ENCODE data around the gene FARP2.
"Not testable (repeated sequence)": the region's sequence is repeated elsewhere in the genome, so short reads cannot be mapped to it uniquely, and the experiment has no call there.

FARP2 gene

DNA sequence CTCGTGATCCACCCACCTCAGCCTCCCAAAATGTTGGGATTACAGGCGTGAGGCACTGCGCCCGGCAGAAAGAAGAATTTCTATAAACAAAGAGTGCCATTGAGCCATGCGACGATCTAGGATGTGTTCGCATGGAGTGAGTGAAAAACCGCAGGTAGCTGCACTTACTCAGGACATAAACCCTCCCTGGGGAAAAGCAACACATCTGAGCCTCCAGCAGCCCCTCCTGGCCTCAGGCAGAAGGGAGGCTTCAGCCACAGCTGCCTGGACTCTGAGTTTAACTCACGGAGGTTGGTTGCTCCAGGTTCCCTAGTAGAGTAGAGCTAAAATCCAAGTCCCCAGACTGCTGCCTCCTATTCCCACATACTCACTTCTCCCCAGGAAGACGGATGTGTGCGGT, 163.6 kb downstream of the FARP2 start:
- DNase-seq (ENCODE audit: low read depth in 3 of 3, low spot score in 1 of 3) = no peak

DNA sequence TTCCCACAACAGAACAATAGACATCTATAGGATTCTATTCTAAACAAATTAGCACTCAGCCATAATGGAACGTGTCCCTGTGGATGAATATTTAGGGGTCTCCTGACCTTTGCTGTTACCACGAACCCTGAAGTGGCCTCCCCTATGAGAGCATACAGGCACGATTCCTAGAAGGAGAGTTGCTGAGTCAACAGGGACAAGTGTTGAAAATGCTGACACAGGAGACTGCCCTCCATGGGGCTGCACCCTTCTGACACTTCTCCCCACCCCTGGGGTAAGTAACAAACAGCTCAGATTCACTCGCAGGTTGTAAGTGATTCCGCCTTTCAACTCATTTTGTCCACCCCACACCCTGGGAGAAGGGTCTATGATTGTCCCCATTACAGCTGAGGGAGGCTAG, 166.4 kb downstream of the FARP2 start:
- DNase-seq (ENCODE audit: low read depth in 3 of 3, low spot score in 1 of 3) = no peak

DNA sequence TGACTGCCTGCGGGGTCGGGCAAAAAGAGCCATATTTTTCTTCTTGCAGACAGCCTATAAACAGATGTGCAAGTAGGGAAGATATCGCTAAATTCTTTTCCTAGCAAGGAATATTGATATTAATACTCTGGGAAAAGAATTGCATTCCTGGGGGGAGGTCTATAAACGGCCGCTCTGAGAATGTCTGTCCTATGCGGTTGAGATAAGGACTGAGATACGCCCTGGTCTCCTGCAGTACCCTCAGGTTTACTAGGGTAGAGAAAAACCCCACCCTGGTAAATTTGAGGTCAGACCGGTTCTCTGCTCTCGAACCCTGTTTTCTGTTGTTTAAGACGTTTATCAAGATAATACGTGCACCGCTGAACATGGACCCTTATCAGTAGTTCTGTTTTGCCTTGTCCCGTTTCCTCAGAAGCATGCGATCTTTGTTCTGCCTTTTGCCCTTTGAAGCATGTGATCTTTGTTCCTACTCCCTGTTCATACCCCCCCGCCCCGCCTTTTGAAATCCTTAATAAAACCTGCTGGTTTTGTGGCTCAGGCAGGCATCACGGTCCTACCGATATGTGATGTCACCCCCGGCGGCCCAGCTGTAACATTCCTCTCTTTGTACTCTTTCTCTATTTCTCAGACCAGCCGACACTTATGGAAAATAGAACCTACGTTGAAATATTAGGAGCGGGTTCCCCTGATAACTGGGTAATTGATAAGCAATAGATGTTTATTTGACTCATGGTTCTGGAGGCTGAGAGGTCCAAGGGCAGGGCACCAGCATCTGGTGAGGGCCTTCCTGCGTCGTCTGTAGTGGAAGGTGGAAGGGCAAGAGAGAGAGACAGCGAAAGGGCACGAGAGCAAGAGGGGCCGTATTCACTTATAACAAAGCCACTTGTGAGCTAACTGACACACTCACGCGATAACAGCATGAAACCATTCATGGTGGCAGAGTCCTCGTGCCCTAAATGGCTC, 170.0 kb downstream of the FARP2 start:
- DNase-seq (ENCODE audit: low read depth in 3 of 3, low spot score in 1 of 3) = not testable (repeated sequence)

- DNase-seq (ENCODE audit: low read depth in 3 of 3, low spot score in 1 of 3) = no peak
Measured at GRCh38 chr2:241530571-241530970, 174.5 kb downstream of the FARP2 start.

DNA sequence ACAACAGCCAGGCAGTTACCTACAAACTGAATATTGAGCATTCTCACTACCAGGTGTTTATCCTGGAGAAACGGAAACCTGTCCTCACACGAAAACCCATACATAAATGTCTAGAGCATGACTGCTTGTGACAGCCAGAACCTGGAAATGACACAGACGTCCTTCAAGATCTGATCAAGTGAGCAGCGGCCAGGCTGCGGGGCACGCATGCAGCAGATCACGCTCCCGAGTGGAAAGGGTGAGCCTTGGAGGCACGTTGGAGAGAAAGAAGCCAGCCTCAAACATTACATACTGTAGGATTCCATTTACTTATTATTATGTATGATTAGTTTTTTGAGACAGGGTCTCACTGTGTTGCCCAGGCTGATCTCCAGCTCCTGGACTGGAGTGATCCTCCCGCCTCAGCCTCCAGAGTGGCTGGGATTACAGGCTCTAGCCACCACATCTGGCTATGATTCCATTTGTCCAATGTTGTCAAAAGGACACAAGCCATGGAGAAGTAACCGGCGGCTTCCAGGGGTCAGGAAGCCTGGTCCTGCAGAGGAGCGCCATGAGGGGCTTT, 175.2 kb downstream of the FARP2 start:
- DNase-seq (ENCODE audit: low read depth in 3 of 3, low spot score in 1 of 3) = no peak

DNA sequence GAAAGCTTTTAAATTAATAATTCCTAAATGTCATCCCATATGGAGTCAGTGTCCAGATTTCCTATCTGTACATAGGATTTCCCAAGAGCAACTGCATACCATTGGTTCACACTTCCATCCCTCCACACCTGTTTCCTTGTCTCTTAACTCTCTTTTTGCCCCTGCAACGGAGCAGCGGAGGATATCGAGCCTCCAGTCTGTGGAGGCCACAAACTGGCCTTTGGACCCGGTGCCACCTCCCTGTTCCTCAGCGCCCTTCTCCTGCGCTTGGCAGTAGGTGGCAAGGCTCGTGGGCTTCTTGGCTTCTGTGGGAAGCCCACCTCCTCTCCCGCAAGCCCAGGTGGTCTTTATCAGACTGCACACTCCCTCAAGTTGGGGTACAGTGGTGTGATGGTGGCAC, 176.1 kb downstream of the FARP2 start:
- no peak for DNase-seq (ENCODE audit: low read depth in 3 of 3, low spot score in 1 of 3)

DNA sequence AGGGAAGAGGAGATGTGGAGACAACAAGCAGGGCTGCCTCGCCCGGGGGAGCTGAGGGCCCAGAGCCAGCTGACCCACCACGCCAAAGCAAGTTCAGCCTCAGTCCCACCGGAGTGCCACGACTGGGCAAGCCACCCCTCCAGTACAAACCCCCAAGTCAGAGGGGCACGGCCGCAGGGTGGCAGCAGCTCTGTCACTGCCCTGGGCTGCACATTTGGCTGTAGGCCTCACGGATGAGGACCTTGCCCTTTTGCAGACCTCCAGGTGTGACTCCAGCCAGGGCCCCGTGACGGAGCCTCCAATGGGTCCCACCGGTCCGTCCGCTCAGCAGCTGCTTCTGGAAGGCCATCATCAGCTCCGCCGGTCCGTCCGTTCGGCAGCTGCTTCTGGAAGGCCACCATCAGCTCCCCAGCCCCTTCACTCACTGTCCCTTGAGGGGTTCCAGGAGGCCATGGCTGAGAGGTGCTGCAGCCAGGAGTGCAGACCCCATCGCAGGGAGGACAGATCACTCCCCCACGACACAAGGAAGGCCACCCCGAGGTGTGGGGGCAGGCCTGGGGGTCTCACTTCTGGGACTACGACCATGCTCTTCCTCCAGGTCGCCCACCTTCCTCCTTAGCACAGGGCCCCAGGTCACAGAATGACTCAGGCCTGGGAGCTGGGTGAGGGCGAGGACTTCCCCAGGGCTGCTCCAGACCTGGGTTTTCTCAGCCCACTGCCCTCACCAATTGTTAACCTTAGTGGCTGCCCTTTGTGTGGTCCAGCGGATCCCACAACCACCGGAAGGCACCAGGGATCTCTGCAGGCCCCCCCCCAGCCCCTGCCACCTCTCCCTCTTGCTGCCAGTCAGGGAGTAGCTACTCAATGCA, 176.9 kb downstream of the FARP2 start:
- no peak for DNase-seq (ENCODE audit: low read depth in 3 of 3, low spot score in 1 of 3)

GRCh38 chr2:241534293-241534692, 178.2 kb downstream of the FARP2 start:
- no peak for DNase-seq (ENCODE audit: low read depth in 3 of 3, low spot score in 1 of 3)

- no peak for DNase-seq (ENCODE audit: low read depth in 3 of 3, low spot score in 1 of 3)
Measured at GRCh38 chr2:241534701-241535375, 178.8 kb downstream of the FARP2 start.

GRCh38 chr2:241535871-241536655, 180.0 kb downstream of the FARP2 start:
- DNase-seq (ENCODE audit: low read depth in 3 of 3, low spot score in 1 of 3) = no peak

DNA sequence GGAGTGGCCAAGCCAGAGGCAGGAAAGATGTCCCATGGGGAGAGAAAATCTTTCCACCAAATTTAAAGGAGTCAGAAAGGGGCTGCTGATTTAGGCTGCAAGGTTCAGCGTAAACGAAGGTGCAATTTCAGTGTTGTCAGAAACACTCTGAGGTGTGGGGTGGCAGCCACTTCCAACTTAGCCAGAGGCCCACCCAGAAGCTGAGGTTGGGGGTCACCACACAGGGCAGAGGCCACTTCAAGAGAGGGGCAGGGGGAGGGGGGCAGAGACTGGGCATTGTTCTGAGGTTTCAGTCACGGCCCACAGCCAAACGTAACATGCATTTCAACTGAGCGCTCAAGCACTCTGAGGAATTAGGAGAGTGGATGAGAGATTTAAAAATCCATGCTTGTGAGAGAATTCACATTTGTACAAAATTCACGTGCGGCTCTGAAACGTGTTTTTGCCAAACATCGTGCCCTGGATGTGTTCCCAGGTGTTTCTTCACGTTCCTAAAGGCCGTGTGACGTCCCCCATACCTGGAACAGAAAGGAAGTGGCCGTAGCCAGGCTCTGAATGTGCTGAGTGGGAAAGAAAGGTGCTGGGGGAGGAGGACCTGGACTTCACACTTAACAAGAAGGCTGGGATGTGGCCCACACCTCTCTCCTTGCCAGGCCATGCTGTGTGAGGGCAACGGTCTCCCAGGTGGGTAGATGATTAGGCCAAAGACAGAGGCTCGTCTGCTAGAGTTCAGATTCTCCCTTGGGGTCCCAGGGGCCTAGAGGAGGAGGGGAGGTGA, 182.9 kb downstream of the FARP2 start:
- no peak for DNase-seq (ENCODE audit: low read depth in 3 of 3, low spot score in 1 of 3)

DNA sequence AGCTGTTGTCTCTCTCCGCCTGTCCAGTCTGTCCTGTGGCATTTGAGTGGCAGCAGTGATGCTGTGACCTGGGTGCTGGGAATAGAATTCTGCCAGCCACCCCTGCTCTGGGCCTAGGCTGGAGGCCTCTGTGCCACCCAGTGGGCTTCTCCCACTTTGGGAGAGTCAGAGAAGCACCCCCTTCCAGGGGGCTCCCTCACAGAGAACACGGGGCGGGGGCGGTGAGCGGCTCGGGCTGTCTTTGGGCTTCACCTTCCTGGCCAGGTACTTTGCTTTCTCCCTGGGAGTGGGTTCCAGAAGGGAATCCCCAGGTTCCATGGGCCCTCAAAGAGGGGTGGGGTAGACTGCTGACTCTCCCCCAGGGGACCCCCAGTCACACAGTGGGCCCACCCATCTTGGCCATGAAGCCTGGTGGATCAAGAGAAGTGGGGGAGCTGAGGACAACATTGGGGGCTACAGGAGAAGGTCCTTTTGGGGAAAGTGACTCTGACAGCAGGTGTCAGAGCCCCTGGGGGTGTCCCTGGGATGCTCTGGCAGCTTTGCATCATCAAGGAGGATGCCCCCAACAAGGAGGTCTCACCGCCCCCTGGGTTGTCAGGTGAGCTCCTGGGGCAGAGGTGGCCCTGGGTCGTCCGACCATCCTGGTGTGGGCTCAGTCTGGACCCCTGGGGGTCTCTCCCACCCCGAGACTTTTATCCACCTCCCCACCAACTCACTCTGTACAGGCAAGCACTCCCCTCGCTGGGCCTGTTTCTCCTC, 183.7 kb downstream of the FARP2 start:
- DNase-seq (ENCODE audit: low read depth in 3 of 3, low spot score in 1 of 3) = no peak

GRCh38 chr2:241540401-241540770, 184.3 kb downstream of the FARP2 start:
- DNase-seq (ENCODE audit: low read depth in 3 of 3, low spot score in 1 of 3) = no peak

- peak; percentile 6 to 46 (median 22) for DNase-seq (ENCODE audit: low read depth in 3 of 3, low spot score in 1 of 3)
Measured at GRCh38 chr2:241540771-241541561, 184.9 kb downstream of the FARP2 start.

- DNase-seq (ENCODE audit: low read depth in 3 of 3, low spot score in 1 of 3) = no peak
Measured at GRCh38 chr2:241541564-241542277, 185.6 kb downstream of the FARP2 start.

DNA sequence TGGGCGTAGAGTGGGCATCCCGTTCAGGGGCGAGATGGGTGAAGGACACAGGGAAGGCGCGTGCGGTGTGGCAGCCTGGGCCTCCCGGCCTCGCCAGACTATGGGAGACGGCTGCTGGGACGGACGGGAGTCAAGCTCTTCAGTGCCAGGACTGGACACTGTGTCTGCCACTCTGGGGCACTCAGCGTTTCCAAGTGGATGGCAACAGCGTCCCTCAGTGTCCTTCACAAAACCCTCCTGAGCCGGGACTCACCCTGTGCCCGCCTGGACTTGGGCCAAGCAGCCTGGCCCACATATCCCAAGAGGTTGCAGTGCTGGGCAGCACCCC, 186.2 kb downstream of the FARP2 start:
- no peak for DNase-seq (ENCODE audit: low read depth in 3 of 3, low spot score in 1 of 3)
